HK-2 (cell line): ENCODE data around the gene PPP2R5D.
"Not testable (repeated sequence)": the region's sequence is repeated elsewhere in the genome, so short reads cannot be mapped to it uniquely, and the experiment has no call there.

Experiments used
- DNase-seq: peaks from one replicate; pipeline ENCODE4 v3.0.0-alpha.2; 2018; ENCODE audit not compliant: unreplicated experiment

The PPP2R5D gene

DNA sequence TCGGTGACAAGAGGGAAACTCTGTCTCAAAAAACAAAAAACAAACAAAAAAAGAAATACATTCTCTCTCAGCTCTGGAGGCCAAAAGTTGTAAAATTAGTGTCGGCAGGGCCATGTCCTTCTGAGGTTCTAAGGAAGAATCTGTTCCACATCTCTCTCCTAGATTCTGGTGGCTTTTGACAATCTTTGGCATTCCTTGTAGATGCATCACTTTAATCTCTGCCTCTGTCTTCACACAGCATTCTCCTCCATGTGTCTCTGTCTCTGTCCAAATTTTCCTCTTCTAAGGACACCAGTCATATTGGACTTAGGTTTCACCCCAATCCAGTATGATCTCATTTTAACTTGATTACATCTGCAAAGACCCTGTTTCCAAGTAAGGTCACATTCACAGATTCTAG lies 9.1 kb downstream of the PPP2R5D start:
- no peak for DNase-seq

DNA sequence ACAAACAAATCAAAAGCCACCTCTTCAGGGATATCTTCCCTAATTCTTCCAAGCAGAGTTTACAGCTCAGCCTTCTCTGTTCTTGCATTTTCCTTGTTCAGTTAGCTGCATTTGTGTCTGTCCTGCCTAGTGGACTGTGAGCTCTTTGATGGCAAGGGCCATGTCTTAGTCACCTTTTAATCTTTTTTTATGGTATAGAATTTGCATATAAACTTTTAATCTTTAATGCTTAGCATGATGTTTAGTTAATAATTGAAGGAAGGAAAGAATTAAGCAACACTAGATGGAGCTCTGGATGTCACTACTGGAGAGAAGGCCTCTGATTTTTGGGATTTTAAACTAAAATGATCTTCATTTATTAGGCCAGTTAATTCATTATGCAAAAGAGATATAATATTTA lies 12.1 kb downstream of the PPP2R5D start:
- no peak for DNase-seq

DNA sequence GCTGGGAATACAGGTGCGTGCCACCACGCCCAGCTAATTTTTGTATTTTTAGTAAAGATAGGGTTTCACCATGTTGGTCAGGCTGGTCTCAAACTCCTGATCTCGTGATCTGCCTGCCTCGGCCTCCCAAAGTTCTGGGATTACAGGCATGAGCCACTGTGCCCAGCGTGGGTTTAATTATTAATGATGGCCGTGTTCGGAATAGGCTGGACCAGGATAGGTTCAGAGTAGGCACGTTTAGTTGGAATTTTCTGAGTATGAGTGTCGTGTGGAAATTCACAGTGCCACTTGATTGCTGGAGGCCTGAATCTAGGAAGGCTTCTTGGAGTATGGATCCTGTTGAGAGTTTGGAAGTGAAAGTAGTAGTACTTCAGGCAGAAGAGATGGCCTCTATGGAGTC lies 13.8 kb downstream of the PPP2R5D start:
- DNase-seq = not testable (repeated sequence)

DNA sequence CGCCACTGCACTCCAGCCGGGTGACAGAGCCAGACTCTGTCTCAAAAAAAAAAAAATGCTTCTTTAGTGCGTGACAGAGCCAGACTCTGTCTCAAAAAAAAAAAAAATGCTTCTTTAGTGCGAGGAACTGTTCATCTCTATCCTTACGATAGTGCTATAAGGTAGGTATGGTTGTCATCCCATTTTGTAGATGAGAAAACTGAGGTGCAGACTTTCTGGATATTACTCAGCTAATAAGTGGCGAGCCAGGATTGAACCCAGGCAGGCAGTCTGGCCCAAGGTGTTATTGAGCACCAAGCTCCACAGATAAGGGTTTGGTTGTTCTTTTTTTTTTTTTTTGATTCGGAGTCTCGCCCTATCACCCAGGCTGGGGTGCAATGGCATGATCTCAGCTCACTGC lies 17.5 kb downstream of the PPP2R5D start:
- DNase-seq = no peak

DNA sequence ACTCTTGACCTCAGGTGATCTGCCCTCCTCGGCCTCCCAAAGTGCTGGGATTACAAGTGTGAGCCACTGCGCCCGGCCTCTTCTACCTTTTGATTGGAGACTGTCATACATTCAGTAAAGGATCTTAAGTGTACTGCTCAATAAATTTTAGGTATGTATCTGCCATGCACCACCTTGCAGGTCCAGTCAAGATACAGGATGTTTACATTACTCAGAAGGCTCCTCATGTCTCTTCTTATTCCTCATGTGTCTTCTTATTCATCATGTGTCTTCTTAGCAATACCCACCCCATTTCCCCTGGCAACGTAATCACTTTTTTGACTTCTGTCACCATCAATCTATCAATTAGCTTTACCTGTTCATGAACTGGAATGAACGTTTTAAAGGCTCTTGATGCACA lies 21.5 kb downstream of the PPP2R5D start:
- DNase-seq = no peak

DNA sequence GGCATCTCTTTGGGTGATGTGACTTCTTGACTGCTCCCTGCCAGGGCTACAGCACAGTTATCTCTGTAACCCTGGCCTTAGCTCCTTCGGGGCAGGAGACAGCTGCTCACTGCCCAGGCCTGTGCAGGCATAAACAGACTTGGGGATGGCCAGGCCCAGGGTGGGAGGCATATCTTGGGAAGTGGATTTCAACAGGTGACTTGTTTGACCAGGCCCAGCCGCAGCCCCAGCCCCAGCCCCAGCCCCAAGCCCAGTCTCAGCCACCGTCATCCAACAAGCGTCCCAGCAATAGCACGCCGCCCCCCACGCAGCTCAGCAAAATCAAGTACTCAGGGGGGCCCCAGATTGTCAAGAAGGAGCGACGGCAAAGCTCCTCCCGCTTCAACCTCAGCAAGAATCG lies 21.9 kb downstream of the PPP2R5D start:
- no peak for DNase-seq

DNA sequence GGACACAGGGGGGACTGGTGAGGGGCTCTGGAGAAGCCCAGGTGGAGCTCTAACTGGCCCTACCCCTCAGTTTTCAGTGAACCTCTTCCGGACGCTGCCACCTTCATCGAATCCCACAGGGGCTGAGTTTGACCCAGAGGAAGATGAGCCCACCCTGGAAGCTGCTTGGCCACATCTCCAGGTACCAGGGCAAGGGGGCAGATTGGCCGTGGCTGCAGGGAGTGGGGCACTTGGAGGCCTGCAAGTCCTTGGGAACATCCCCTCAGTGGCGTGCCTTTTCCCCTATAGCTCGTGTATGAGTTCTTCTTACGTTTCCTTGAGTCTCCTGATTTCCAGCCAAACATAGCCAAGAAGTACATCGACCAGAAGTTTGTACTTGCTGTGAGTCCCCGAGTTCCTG lies 22.8 kb downstream of the PPP2R5D start:
- no peak for DNase-seq

DNA sequence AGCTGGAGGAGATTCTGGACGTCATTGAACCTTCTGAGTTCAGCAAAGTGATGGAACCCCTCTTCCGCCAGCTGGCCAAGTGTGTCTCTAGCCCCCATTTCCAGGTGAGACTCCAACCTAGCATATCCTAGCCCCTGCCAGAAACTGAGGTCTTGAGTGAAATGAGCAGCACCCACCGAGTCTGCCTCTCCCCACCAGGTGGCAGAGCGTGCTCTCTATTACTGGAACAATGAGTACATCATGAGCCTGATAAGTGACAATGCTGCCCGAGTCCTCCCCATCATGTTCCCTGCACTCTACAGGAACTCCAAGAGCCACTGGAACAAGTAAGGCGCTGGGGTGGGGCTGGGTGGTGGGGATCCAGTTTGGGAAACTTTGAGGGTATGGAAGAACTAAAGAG lies 24.8 kb downstream of the PPP2R5D start:
- peak; percentile 26 for DNase-seq

DNA sequence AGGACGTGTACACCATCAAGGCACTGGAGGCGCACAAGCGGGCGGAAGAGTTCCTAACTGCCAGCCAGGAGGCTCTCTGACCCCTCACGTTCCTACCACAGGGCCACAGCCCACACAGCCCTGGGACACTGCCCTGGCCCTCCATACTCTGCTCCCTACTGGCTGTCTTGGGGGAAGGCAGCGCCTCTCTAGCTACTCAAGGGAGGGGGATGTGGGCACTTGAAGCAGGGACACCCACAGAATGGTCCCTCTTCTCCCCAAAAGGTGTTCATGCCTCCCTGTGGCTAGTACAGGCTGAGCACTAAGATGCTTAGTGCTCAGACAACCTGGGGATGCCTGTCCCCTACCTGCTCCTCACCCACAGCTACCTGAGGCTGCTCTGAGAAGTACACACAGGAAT lies 26.8 kb downstream of the PPP2R5D start:
- DNase-seq = no peak

DNA sequence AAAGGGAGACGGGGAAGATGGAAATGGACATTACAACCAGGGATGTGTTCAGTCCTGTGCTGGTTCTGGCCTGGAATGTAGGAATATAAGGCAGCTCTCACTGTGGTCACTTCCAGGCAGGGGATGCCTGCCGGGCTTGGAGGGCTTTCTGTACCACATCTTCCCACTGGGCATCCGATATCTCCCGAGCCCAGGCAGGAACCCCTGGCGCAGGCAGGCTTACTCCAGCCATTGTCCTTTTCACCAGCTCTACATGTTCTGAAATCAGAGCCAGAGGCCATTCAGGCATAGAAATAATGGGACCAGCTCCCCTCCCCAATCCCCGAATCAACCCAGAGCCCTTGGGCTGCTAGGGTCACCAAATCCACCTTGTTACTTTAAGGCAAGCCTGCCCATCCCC lies 28.0 kb downstream of the PPP2R5D start:
- no peak for DNase-seq

DNA sequence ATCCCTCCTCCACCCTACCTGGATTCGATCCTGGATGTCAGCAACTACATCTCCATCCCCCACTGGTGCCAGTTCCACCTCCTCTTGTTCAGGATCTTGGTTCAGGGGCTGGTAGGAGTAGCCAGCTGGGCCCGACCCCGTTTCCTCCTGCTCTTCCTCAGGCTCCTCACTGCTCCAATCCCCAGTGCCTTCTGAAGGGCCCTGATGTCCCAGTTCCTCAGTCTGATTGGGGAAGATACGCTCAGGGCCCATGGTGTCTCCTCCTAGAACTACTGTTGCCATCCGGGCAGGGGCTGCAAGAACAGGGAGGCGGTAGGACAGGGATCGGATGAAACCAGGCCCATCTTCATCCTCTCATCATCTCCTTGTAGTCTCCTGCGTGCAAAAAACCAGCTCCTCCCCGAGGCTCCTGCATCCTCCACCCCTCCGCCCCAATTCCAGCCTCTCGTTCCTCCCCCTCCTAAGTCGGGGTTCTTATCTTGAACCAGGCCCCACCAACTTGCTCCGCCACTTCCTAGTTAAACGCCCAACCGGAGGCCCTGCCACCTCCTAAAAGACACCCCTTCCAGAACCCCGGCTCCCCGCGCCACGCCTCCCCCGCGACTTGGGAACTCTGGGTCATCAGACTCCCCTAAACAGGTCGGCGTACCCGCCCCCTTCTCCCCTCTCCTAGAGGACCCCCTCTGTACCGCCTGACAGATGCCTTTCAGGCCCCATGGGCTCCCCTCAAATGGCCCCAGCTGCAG lies 28.9 kb downstream of the PPP2R5D start:
- peak; percentile 20 for DNase-seq

DNA sequence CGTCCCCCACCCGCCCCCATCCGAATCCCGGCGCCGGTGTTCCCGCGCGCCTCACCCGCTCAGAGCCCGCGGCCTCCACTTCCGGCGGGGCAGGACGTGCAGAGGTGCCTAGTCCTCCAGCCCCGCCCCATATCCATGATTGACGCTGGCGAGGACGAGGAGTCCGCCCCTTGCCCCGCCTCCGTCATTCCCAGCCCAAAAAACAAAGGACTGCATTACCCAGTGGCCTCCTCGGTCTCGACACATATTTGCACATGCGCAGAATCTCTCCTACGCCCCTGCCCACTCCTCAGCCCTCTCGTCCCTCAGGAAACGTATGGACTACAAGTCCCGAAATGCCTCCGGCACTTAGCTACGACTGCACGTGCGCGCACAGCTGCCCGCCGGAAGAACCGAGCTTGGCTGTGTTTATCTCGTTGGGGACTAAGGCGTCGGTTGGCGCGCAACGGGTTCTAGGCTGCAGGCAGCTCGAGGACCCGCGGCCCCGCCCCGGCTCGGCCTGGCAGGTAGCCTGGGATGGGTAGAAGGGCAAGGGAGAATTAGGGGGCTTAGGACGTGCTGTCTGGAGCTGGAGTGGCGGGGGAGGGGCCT lies 29.6 kb downstream of the PPP2R5D start, which contains the start of the genes KLHDC3 and MEA1:
TSS of gene KLHDC3 (plus strand) at position 407 of the 591 bp plus-strand sequence. CDS start 2,944 bp downstream, outside the sequence.
TSS of gene MEA1 (minus strand) at position 104 of the 591 bp plus-strand sequence. CDS start 133 bp downstream, outside the sequence.
- peak; percentile 99 for DNase-seq

DNA sequence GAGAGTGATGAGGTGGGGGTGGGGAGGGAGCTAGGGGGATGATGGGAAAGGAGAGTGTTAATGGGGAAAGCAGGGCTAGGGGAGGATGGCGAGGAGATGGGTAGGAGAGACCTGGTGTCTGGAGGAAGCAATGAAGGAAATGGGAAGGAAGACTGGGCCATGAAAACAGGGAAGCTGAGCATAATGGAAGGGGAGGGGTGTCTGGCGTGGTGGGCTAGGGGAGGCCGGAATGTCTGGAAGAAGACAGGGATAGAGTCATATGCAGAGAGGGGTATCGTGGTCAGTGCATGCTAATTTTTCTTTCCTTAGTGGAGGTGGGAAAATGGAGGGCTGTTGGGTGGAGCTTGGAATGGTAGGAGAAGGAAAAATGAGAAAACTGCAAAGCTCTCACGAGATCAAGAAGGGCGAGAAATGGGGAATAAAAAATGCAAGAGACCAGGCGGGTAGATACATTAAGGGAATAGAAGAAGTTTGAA lies 30.1 kb downstream of the PPP2R5D start:
- DNase-seq = no peak

DNA sequence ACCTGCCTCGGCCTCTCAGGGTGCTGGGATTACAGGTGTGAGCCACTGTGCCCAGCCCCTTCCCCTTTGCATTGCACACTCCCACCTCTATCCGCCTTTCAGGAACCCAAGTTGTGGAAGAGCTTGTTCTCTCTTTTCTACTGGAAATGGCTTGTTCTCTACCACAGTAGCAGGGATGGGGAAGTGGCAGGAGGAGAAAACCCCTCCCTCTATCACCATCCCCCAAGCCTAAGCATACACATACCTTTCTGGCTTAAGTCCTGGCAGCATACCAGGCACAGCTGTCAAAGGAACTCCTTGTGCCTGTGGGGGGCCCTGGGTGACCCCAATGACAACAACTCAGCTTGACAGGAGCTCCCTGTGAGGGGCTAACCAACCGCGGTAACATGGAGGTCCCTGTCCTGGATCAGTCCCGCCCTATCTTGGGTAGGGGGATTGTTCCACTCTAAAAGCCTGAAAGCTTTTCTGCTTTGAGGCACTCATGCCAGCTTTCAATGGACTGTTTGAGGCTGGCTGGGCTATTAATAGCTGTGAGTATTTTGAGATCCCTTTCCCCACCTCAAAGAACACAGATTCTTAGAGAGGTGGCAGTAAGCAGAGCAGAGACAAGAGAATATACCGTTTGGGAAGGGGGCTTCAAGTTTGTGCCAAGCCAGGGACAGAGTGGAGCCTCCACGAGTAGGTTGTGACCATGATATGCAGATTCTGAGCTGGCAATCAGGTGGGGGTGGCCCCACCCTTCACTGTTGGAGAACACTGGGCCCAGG lies 32.0 kb downstream of the PPP2R5D start:
- no peak for DNase-seq

DNA sequence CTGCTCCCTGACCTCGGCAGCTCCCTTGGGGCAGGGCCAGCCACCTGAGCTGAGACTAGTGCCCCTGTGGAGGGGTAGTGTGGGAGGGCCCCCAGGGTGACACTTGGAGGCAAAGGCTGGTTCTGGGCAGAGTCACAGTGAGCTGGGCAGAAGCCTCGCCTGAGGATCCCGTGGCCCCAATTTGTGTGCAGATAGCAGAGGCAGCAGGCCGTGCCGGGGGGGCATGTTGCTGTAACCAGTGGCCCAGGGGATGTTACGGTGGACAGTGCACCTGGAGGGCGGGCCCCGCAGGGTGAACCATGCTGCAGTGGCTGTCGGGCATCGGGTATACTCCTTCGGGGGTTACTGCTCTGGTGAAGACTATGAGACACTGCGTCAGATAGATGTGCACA lies 32.6 kb downstream of the PPP2R5D start:
- DNase-seq = no peak

DNA sequence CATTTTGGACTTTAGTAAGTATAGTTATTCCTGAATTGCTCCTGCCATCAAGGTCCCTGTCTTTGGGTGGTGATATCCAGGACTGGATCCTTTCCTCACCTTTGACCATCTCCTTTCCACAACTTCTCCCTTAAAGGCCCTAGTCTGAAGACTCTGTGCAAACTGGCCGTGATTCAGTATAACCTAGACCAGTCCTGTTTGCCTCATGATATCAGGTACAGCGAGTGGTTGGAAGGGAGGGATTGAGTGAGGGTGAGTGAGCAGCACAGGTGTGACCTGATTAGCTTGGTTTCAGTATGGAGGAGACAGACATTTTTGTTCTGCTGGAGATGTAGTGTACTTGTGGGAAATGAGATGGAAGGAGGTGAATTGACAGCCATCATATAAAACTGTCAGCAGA lies 34.8 kb downstream of the PPP2R5D start:
- DNase-seq = no peak

DNA sequence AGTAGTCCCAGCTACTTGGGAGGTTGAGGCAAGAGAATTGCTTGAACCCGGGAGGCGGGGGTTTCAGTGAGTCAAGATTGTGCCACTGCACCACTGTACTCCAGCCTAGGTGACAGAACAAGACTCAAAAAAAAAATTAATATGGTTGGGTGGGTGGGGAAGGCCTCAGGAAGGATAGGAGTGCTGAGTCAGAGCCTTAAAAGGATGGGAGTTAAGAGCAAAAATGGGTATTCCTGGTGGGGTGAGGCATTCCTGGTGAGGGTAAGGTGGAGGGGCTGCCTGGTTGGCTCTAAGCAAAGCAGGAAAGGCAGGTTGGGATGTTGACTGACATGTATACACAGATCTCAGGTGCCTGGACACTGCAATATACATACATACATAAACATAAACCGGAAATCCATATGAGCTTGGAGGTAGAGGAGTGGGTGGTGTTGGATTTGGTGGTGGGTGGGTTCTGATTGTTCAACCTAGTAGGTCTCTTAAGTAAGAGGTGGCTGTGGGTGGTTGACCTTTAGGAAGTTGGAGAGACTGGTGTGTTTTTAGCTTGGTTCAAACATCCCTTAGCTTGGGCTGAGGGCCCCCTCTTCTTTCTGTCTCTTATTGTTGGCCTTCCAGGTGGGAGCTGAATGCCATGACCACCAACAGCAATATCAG lies 35.8 kb downstream of the PPP2R5D start:
- DNase-seq = no peak

DNA sequence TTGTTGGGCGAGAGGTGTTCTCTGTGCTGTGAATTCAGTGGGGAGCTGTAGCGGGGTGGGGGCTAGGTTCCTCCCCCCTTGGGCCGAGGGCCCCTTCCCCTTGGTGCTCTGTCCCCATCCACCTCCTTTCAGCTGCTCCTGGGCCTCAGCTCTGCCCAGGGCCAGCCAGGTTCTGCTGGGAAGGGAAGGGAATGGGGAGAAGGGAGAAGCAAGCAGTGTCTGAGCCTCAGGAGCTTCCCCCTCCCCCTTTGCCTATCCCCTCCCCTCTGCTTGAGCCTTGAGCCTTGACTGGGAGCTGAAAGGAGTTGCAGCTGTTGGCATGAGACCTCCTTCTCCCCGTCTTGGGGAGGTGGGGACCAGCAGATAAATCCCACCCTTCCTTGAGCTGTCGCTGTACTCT lies 36.5 kb downstream of the PPP2R5D start:
- DNase-seq = no peak

DNA sequence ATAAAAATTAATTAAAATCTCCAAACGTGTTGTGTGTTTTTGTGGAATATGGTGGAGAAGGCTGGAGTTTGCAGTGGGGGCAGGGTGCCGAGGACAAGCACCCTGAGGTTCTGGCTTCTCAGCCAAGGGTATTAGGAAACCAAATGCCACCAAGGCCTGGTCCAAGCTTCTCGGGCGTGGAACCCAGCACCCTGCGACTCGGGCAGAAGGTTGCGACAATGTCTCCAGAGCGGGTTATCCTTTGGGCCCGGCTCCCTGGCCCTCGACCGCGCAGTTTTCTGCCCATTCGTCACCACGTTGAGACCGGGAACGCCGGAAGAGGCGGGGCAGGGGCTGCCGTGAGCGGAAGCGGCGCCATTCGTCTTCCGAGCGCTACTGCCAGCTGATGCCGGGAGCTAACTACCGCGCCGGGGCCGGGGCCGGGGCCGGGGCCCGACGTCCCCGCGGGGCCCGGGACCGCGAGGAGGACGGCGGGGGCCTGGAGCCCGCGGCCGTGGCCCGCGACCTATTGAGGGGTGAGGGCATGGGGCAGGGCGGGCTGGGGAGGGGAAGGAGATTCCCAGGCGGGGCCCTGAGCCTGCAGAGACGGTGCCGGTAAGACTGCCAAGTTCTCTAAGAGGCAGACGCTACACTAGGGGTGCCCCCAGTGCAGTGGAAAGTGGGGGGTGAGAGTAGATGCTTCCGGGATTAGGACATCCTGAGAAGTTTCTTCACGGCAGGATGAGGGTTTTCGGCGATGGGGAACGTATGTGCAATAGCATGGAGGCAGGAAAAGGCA lies 37.1 kb downstream of the PPP2R5D start, which contains the start of gene RRP36:
TSS of gene RRP36 (plus strand) at position 354 of the 778 bp plus-strand sequence. CDS start at position 386, 32 bp downstream.
- DNase-seq = peak; percentile 84

DNA sequence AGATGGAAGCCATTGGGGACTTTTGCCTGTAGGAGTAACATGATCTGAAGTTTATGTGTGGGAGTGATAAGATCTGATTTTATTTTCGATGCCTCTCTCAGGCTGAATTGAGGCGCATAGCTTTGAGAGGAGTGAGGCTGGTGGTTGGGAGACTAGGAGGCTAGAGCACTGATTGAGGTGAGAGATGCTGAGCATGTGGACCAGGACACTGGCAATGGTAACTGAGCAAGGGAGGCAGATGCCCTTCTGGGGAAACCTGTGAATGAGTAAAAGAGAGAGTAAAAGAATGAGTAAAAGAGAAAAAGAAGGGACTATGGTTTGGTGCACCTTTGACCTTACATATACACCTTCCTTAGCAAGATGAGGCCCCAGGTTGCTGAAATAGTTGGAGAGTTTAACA lies 40.1 kb downstream of the PPP2R5D start:
- DNase-seq = no peak

DNA sequence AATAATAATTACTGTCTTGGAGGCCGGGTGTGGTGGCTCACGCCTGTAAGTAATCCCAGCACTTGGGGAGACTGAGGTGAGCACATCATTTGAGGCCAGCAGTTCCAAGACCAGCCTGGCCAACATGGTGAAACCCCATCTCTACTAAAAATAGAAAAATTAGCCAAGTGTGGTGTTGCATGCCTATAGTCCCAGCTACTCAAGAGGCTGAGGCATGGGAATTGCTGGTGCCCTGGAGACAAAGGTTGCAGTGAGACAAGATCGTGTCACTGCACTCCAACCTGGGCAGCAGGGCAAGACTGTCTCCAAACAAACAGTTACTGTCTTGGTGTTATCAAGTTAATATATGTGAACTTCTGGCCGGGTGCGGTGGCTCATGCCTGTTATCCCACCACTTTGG lies 42.0 kb downstream of the PPP2R5D start:
- DNase-seq = no peak
